NCI-H69 (cell line): ENCODE results near the gene INTS6.

Source experiments
- DNase-seq: peaks from one replicate; lab custom pipeline; 2025; lab: John Stamatoyannopoulos, UW

The INTS6 gene

GRCh38 chr13:51318876-51319275 is 134.0 kb downstream of the INTS6 start:
- no peak for DNase-seq

GRCh38 chr13:51318015-51318414 is 134.8 kb downstream of the INTS6 start:
- no peak for DNase-seq

- no peak for DNase-seq
Observed at GRCh38 chr13:51317262-51317661, 135.6 kb downstream of the INTS6 start.

- DNase-seq, result no peak
Observed at GRCh38 chr13:51313619-51314018, 139.2 kb downstream of the INTS6 start.

GRCh38 chr13:51311957-51312520 is 140.8 kb downstream of the INTS6 start:
- DNase-seq, result no peak
